GM12878 (cell line): ENCODE data around the gene ZNF837. TPM values are rescaled to one million over a fixed set of nuclear protein-coding genes. Genes with fewer than 3 reads are reported as not detected.

Experiments
- ATAC-seq: fragments of 200-7000 bp; cut with Tn5 transposase; 3 replicates; pipeline ENCODE4 v1.9.1; 2020; ENCODE audit warnings: mild to moderate bottlenecking, moderate library complexity
- BruUV-seq: library from RNA; stranded (reverse); fragments of 400-500 nt; replicated peaks from 2 replicates; lab custom pipeline; 2021; lab: Mats Ljungman, UMichigan
- CTCF ChIA-PET: fragments of 300-600 bp; sonication (Branson Sonifier 250); formaldehyde crosslinking; extraction: SDS; loops from one replicate; lab custom pipeline; 2021; ENCODE audit warnings: inconsistent platforms; lab: Yijun Ruan, JAX
- POLR2A ChIA-PET: fragments of 350-600 bp; formaldehyde crosslinking; extraction: SDS; loops from one replicate; lab custom pipeline; 2021; ENCODE audit warnings: inconsistent platforms; lab: Charles Lee
- RAD21 ChIA-PET: fragments of 300-600 bp; sonication (Branson Sonifier 250); formaldehyde crosslinking; loops from one replicate; lab custom pipeline; 2023; ENCODE audit warnings: antibody characterized with exemption; ENCODE audit not compliant: unreplicated experiment; lab: Charles Lee
- SMC1A ChIA-PET: fragments of 300-600 bp; sonication (Branson Sonifier 250); formaldehyde crosslinking; loops from one replicate; lab custom pipeline; 2023; ENCODE audit not compliant: unreplicated experiment, uncharacterized antibody; lab: Charles Lee
- DNase-seq: peaks from one replicate; pipeline ENCODE4 v3.0.0-alpha.2; 2011; ENCODE audit warnings: low read depth, low spot score
- FAIRE-seq: peaks from 3 replicates; lab custom pipeline; 2011; peaks lifted over from hg19 to GRCh38; lab: Jason Lieb, UNC
- H2AFZ ChIP-seq: 2 replicates; pipeline ENCODE4 v1.6.0; 2011; ENCODE audit warnings: low read depth, low read length, control low read depth; ENCODE audit not compliant: control insufficient read depth
- H3K27ac ChIP-seq: 2 replicates; pipeline ENCODE4 v1.5.1; 2011; ENCODE audit warnings: control low read depth; ENCODE audit not compliant: control insufficient read depth, insufficient read depth
- H3K27me3 ChIP-seq, 2 experiments: replicated peaks in 1 of 2; 2 replicates each; pipeline versions ENCODE4 v1.6.0 to v1.6.1; 2011; ENCODE audit warnings: low read length in 1 of 2; ENCODE audit not compliant: control insufficient read depth in 2 of 2, insufficient read depth in 2 of 2
- H3K36me3 ChIP-seq, 2 experiments: 2 replicates each; pipeline ENCODE4 v1.5.1; 2011; ENCODE audit warnings: low read length in 1 of 2; ENCODE audit not compliant: control insufficient read depth in 2 of 2, insufficient read depth in 2 of 2
- H3K4me1 ChIP-seq: 2 replicates; pipeline ENCODE4 v1.6.1; 2011; ENCODE audit warnings: mild to moderate bottlenecking, low read length, moderate library complexity, mixed read lengths; ENCODE audit not compliant: control insufficient read depth, insufficient read depth
- H3K4me2 ChIP-seq: 2 replicates; pipeline ENCODE4 v1.6.0; 2011; ENCODE audit warnings: control low read depth; ENCODE audit not compliant: control insufficient read depth, insufficient read depth
- H3K4me3 ChIP-seq: fragments of 200-600 bp; sonication (generic); 2 replicates; pipeline ENCODE4 v1.5.1; 2016
- H3K79me2 ChIP-seq: 2 replicates; pipeline ENCODE4 v1.6.0; 2011; ENCODE audit warnings: low read length; ENCODE audit not compliant: control insufficient read depth, insufficient read depth
- H3K9ac ChIP-seq: 2 replicates; pipeline ENCODE4 v1.8.0; 2011; ENCODE audit warnings: low read length, control low read depth, mixed read lengths; ENCODE audit not compliant: control insufficient read depth, insufficient read depth
- H3K9me3 ChIP-seq: replicated peaks from 3 replicates; pipeline ENCODE4 v1.5.1; 2011; ENCODE audit warnings: mild to moderate bottlenecking, low read length; ENCODE audit not compliant: control insufficient read depth, insufficient read depth
- H4K20me1 ChIP-seq: 2 replicates; pipeline ENCODE4 v1.6.0; 2011; ENCODE audit not compliant: control insufficient read depth, insufficient read depth
- BACH1 ChIP-seq: fragments of 450-650 bp; IDR thresholded peaks from 2 replicates; pipeline ENCODE4 v1.6.1; 2017; ENCODE audit warnings: mild to moderate bottlenecking, borderline replicate concordance
- CBFB ChIP-seq: IDR thresholded peaks from 2 replicates; pipeline ENCODE4 v1.6.1; 2016; ENCODE audit warnings: antibody characterized with exemption, low read depth
- ETV6 ChIP-seq, 2 experiments: fragments of 450-650 bp in 1 of 2; IDR thresholded peaks in 1 of 2; conservative IDR thresholded peaks in 1 of 2; 2 replicates each; pipeline ENCODE4 v1.6.1; 2014; ENCODE audit warnings: antibody characterized with exemption in 1 of 2, borderline replicate concordance in 1 of 2, low read depth in 1 of 2, mild to moderate bottlenecking in 1 of 2, moderate library complexity in 1 of 2
- FOXK2 ChIP-seq: fragments of 450-650 bp; IDR thresholded peaks from 2 replicates; pipeline ENCODE4 v1.6.1; 2017; ENCODE audit warnings: mild to moderate bottlenecking, moderate library complexity
- GABPA ChIP-seq: IDR thresholded peaks from 2 replicates; pipeline ENCODE4 v1.6.1; 2014; ENCODE audit warnings: antibody characterized with exemption, low read depth, mild to moderate bottlenecking, inconsistent platforms
- HDGF ChIP-seq: fragments of 450-650 bp; IDR thresholded peaks from 2 replicates; pipeline ENCODE4 v1.6.1; 2016; ENCODE audit warnings: antibody characterized with exemption
- IKZF1 ChIP-seq: fragments of 450-650 bp; conservative IDR thresholded peaks from 2 replicates; pipeline ENCODE4 v1.6.1; 2017; ENCODE audit warnings: antibody characterized with exemption, mild to moderate bottlenecking
- IKZF2 ChIP-seq, 2 experiments: fragments of 450-650 bp; IDR thresholded peaks; 2 replicates each; pipeline ENCODE4 v1.6.1; 2017; ENCODE audit warnings: mild to moderate bottlenecking in 2 of 2, moderate library complexity in 2 of 2
- MLLT1 ChIP-seq: fragments of 450-650 bp; IDR thresholded peaks from 2 replicates; pipeline ENCODE4 v1.6.1; 2016; ENCODE audit warnings: mild to moderate bottlenecking
- ZBED1 ChIP-seq: IDR thresholded peaks from 2 replicates; pipeline ENCODE4 v1.6.1; 2016; ENCODE audit warnings: borderline replicate concordance
- ZNF207 ChIP-seq: fragments of 450-650 bp; IDR thresholded peaks from 2 replicates; pipeline ENCODE4 v1.6.1; 2014; ENCODE audit warnings: antibody characterized with exemption, mild to moderate bottlenecking, borderline replicate concordance
- WGBS: methylation state at CpG from one replicate; pipeline ENCODE4 v1.1.6; 2016; ENCODE audit warnings: low lambda C conversion rate; ENCODE audit not compliant: insufficient replicate concordance, insufficient coverage; ENCODE audit errors: missing lambda C conversion rate; 5-methylcytosine and 5-hydroxymethylcytosine counted together
- in situ Hi-C: fragments of 300-500 bp; cut with MboI; formaldehyde crosslinking; loops from 9 replicates; pipeline ENCODE4 v1.14.3; 2018; ENCODE audit warnings: mixed read lengths
- intact Hi-C: fragments of 100-400 bp; cut with micrococcal nuclease; formaldehyde crosslinking; loops from one replicate; pipeline ENCODE4 v1.14.2; 2022; ENCODE audit not compliant: unreplicated experiment
- polyA plus RNA-seq, 11 experiments: library from polyadenylated mRNA; depleted of rRNA in 4 of 11; unstranded in 6 of 11; stranded (reverse) in 5 of 11; fragments of >200 nt; fragmentation: Nextera tagmentation in 4 of 11; fragmentation: Illumina TruSeq in 1 of 11; extraction: Ambion mirVana in 4 of 11; extraction: Trizol in 1 of 11; gene quantifications; 1 replicate in 1 of 11; 2 replicates in 10 of 11; pipeline versions ENCODE4 v1.2.1 to v1.2.3, GENCODE V29; 2011 to 2016; ENCODE audit warnings: inconsistent platforms in 2 of 11, missing spikeins in 2 of 11, low read depth in 1 of 11
- total RNA-seq, 4 experiments: library from RNA; depleted of rRNA in 3 of 4; stranded (reverse); fragments of >200 nt in 3 of 4; fragmentation: Illumina TruSeq in 1 of 4; extraction: Trizol in 1 of 4; gene quantifications; 2 replicates each; pipeline versions ENCODE4 v1.2.1 to v1.2.3, GENCODE V29; 2013 to 2021
- TF ChIP-seq, protein P1 (sequence below): fragments of 450-650 bp; conservative IDR thresholded peaks from 2 replicates; pipeline ENCODE4 v1.6.1; 2017; ENCODE audit warnings: mild to moderate bottlenecking, moderate library complexity

The ZNF837 gene
- total and polyA plus RNA-seq, 10 of the 15 experiments (the other 5 are each of a cell fraction or from before 2014, with no cell fraction given): 0.07 to 2.9 (median 2.0) TPM; not detected in 2

GRCh38 chr19:58416604-58417003, 35.8 kb upstream of the ZNF837 start:
- Histone ChIP-seq H3K9ac (no peak overlapping the region), H2AFZ (no peak overlapping the region), H3K27ac (no peak overlapping the region), H3K4me2 (no peak overlapping the region), H3K36me3 (peaks cover 8 to 17% of the 10 kb centered on the region in 2 experiments), H3K9me3 (peaks cover 6% of the 10 kb centered on the region), H3K4me3 (no peak overlapping the region), H3K27me3 (no peaks in the 10 kb centered on the region), H4K20me1 (no peaks in the 10 kb centered on the region), H3K4me1 (no peaks in the 10 kb centered on the region), H3K79me2 (no peaks in the 10 kb centered on the region)
- DNase-seq (no peak), FAIRE-seq (no peak), ATAC-seq (no peak)
- ChIA-PET RAD21 (no interaction called here), CTCF (no interaction called here), POLR2A (no interaction called here), SMC1A (interaction anchor here (0.6 kb wide), 1 partner anchor 682 kb away, joined by 4 read pairs; no protein-coding TSS in a partner anchor)
- TF ChIP-seq IKZF1 (no peak), FOXK2 (no peak), GABPA (no peak), ZNF207 (no peak)
- no TSS peak for BruUV-seq
- in situ Hi-C loops (no loop called here), intact Hi-C loops (no loop called here)
- 91% methylated on average over 5 of the region's 5 CpGs for WGBS

DNA sequence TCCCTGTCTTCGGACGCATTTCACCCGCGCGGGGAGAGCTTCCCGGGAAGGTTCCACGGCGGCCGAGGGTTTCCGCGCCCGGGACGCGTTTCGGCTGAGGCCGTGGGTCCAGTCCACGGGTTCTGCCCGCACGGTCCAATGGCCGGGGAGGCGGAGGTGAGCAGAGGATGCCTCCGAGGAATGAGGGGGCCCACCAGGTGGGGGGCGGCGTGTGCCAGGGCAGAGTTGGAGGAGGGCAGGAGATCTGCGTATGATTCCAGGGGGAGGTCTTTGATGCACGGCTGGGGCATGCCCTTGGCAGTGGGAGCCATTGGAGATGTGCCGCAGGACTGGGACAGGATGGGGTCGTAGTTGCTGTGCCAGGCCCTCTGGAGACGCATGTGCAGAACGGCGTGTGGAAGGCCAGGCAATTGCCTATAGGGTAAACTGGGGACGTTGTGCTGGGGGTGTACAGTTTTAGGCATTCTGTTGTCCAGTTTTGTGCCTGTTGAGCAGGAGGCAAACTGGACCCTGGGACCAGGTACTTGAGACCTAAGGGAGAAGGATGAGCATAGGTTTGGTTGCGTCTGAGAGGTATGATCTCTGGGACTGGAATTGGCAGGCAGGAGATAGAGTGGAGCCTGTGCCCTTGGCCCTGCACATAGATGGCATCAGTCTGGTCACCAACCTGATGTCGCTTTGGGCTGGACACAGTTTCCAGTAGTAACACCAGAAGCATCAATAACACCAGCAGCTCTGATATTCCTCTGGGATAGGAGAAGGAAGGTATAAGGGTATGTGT, 28.4 kb upstream of the ZNF837 start:
- Histone ChIP-seq H3K79me2 (peaks cover 16% of the 10 kb centered on the region), H3K9me3 (no peaks in the 10 kb centered on the region), H3K4me1 (peaks cover 8% of the 10 kb centered on the region), H3K27ac (peak overlapping the region; percentile 80), H2AFZ (peak overlapping the region; percentile 98), H3K4me2 (peak overlapping the region; percentile 71), H3K36me3 (no peaks in the 10 kb centered on the region), H3K27me3 (no peaks in the 10 kb centered on the region), H3K4me3 (peak overlapping the region; percentile 90), H4K20me1 (no peaks in the 10 kb centered on the region), H3K9ac (peak overlapping the region; percentile 73)
- ChIA-PET RAD21 (interaction anchor here (0.8 to 1.3 kb wide), 6 partner anchors 22 to 111 kb away, joined by 3 to 6 read pairs (median 4); partner anchors contain the start of genes RPS5, ZBTB45, ZNF497 and ZSCAN22), SMC1A (interaction anchor here (1.1 to 1.2 kb wide), 5 partner anchors 9 to 60 kb away, joined by 3 to 5 read pairs (median 3); partner anchors contain the start of gene ZNF324), CTCF (interaction anchor here (1.4 kb wide), 1 partner anchor 9 kb away, joined by 5 read pairs; no protein-coding TSS in a partner anchor), POLR2A (interaction anchor here (0.9 to 1.6 kb wide), 4 partner anchors 9 to 62 kb away, joined by 3 to 5 read pairs (median 4); partner anchors contain the start of genes ZNF324 and ZNF324B)
- in situ Hi-C loops (no loop called here), intact Hi-C loops (loop anchor here (5.0 kb wide), 1 partner anchor 58 kb away; the partner anchor contains the start of gene ZNF324)
- FAIRE-seq (no peak), ATAC-seq (peak; percentile 50), DNase-seq (no peak)
- WGBS: 3% methylated on average over 34 of the region's 34 CpGs
- BruUV-seq: TSS peak; percentile 72
- TF ChIP-seq CBFB: no peak
- TF ChIP-seq BACH1: peak; percentile 7; the same call in 1 of the 2 replicates
- peak; percentile 13; the same call in 1 of the 2 replicates for TF ChIP-seq HDGF
- TF ChIP-seq IKZF2 (IDR thresholded peaks at IDR 0.05): no peak
- 0 out of 2 replicates have a peak, but pooled peaks have one; percentile 35 for TF ChIP-seq MLLT1
- TF ChIP-seq ZBED1: no peak
- no peak for TF ChIP-seq ETV6 (conservative IDR thresholded peaks at IDR 0.05 in 1 of 2, IDR thresholded peaks at IDR 0.05 in 1 of 2; ENCODE audit: borderline replicate concordance in 1 of 2, low read depth in 1 of 2)
- TF ChIP-seq, protein P1, sequence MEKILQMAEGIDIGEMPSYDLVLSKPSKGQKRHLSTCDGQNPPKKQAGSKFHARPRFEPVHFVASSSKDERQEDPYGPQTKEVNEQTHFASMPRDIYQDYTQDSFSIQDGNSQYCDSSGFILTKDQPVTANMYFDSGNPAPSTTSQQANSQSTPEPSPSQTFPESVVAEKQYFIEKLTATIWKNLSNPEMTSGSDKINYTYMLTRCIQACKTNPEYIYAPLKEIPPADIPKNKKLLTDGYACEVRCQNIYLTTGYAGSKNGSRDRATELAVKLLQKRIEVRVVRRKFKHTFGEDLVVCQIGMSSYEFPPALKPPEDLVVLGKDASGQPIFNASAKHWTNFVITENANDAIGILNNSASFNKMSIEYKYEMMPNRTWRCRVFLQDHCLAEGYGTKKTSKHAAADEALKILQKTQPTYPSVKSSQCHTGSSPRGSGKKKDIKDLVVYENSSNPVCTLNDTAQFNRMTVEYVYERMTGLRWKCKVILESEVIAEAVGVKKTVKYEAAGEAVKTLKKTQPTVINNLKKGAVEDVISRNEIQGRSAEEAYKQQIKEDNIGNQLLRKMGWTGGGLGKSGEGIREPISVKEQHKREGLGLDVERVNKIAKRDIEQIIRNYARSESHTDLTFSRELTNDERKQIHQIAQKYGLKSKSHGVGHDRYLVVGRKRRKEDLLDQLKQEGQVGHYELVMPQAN: 0 out of 2 replicates have a peak, but pooled peaks have one; percentile 8
